Mucosa of gallbladder (tissue), 1 donor: ENCODE data around the gene LRRC3C. TPM values are rescaled to one million over a fixed set of nuclear protein-coding genes. Genes with fewer than 3 reads are reported as not detected.
A peak's percentile ranks its signal among the peaks of the same experiment; 100 is the strongest.

ENCODE experiments used
- DNase-seq: peaks from one replicate; pipeline ENCODE4 v3.0.0-alpha.2; 2020; ENCODE audit warnings: low spot score
- total RNA-seq: library from RNA; stranded (reverse); gene quantifications from one replicate; pipeline ENCODE4 v1.2.1, GENCODE V29; 2021
- donor health status: DM: no; HTN: no; CAD: no.

The LRRC3C gene
- total RNA-seq, 1 donor from 2014 or later, result not detected

DNA sequence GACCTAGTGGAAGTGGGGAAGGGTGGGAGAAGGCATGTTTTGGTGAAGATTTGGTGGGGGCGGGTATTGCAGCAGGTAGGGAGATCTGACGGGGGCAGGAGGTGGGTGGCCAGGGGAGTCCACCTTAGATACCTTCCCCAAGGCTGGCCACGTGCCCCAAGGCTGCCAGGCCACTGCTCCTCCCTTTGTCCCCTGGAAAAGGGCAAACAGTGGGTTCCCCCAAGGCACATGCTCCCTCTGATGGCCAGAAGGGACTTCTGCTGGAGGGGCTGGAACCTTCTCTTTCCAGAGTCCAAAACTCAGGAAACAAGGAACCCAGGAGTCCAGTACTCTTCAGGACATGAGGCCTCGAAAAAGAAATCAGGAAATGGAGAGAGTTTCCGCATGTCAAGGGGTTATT, 46.9 kb downstream of the LRRC3C start:
- no peak for DNase-seq

DNA sequence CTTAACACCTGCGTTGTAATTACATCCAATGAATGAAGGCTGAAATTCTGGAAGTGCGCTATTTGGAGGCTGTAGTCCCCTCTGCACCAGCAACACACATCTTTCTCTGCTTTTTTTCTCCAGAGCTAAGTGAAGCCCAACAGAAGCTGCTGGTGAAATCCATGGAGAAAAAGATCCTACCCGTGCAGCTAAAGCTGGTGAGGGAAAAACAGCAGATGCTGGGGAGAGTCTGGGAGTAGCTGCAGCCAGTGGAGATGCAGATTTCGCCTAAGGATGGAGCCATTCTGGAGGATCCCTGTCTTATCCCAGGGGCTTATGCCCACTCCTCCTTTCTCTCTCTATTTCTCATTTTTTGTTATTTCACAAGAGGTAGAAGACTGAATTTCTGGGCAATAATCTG, 48.3 kb downstream of the LRRC3C start:
- DNase-seq, result no peak

DNA sequence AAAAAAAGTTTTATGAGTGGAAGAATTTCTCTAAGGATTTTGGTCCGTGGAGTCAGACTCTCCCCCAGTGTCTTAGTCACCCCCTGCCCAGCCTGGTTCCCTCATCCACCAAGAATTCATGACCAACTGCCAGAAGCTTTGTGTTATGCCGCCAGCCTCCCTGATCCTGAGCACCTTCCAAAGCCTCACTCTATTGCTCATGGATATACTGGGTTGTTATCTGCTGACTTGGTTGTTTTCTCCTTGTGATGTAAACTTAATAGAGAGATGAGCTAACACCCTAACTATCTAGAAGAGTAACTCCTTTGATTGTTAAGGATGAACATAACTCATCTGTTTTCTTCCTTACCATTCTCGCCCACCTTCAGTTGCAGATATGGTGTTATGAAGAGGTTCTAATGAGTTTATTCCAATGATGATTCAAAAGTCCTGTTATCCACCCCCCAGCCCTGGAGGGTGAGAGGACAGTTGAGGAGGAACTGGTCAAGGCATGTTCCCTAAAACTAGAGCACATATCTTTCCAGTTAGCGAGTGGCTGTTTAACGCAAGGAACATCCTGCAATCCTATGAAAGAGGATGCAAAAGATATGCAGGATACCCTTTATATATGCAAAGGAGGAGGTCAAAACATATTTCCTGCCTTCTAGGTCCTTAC, 51.6 kb downstream of the LRRC3C start:
- DNase-seq, result no peak

DNA sequence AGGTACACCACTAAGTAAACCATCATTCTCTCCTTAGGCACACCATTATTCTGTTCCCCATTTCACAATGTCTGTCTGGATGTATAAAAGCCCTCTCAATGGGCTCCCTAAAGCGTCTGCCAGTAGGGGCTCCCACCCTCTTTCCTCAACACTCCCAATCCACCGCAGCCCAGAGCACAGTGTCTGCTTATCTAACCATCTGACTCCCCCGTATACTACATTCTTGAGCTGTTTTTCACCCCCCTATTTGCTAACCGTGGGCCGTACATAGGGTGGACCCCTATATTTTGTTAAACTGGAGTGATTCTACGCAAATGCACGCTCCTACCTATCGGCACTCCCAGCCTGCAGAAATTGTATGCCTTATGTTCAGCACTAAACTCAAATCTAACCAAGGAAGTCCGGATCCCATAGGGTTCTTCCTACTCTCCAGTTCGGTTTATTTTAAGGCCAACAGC, 52.4 kb downstream of the LRRC3C start:
- no peak for DNase-seq

DNA sequence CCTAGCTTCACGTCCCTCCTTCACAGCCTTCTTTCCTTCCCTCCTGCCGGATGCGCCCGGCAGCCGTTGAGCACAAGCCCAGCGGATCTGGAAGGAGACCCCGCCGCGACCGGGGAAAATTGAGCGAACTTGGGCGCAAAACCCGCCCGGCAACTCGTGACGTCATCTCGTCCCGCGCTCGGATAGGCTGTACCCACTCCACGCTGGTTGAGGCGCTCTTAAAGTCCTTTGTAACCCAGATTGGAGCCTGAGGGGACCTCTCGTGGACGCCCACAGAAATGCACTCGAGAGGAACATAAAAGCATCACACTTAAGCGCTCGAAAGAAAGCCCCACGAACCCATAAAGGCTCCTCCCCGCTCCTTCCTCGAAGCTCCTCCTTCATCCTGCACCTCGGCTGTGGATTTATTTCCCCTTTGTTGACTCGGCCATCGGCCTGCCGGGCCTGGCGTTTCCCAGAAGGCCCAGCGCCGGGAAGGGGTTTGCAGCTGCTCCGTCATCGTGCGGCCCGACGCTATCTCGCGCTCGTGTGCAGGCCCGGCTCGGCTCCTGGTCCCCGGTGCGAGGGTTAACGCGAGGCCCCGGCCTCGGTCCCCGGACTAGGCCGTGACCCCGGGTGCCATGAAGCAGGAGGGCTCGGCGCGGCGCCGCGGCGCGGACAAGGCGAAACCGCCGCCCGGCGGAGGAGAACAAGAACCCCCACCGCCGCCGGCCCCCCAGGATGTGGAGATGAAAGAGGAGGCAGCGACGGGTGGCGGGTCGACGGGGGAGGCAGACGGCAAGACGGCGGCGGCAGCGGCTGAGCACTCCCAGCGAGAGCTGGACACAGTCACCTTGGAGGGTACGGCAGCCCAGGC, 53.0 kb downstream of the LRRC3C start, which contains the start of gene PSMD3:
TSS of gene PSMD3 (plus strand) at position 457 of the 856 bp plus-strand sequence. CDS start at position 621, 164 bp downstream.
- peak; percentile 100 for DNase-seq

DNA sequence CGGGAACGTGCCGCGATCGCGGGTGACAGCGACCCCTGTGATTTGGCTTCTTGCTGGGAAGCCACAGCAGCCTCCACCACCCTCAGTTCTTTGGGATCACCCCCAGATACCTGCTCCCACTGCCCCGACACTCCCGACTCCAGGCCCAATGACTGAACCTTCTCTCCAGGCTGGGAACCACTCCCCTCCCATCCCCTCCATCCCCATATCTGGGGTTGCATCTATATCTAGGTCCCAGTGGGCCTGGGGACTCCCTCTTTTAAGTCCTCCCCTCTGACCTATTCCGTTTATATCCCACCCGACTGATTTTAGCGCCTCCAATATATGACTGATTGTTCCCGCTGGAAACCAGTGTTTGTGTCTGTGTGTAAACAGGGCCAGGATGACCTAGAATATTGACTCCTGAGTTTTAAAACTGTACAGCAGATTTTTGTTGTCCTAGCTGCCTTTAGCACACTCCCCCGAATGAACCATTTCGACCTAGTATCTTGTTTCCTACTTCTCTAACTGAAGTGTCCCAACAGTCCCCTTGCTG, 53.7 kb downstream of the LRRC3C start:
- DNase-seq, result no peak

DNA sequence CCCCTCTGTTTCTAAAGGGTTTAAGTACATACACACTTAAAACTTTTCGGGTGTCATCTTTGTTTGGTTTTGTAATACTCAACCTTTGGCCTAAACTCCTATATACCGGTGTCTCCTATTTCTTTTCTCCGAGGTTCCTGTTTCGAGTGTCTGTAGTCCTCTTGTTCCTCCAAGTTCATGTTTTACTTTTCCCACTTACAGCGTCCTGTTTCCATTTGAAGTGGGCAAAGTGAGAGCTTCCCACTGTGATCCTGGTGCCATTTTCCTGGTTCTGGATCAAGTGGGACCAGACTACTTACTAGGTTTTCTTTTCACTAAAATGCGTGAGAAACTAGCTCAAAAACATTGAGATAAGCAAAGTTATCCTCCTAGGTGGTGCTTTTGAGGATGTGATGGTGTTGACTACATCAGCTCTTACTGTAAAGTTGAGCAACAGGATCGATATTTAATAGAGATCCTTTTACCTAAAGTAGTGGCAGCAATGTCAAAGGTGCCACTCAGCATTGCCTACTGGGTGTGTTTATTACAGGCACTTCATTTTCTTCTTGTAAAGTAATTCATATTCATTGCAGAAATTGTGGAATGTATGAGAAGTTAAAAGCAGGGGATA, 54.3 kb downstream of the LRRC3C start:
- DNase-seq, result no peak

DNA sequence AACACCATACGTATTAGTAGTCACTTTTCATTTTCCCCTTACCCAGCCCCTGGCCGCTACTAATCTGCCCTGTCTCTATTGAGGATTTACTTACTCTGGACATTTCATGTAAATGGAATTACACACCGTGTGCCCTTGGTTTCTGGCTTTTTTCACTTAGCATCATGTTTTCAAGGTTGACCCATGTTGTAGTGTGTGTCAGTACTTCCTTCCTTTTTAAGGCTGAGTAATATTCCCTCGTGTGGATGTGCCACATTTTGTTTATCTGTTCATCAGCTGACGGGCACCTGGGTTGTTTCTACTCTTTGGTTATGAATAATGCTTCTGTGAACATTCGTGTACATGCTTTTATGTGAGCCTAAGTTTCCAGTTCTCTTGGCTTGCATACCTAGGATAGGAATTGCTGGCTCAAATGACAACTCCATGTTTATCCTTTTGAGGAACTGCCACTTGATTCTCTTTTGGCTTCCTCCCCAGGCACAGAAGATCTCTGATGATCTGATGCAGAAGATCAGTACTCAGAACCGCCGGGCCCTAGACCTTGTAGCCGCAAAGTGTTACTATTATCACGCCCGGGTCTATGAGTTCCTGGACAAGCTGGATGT, 60.8 kb downstream of the LRRC3C start:
- DNase-seq, result no peak

DNA sequence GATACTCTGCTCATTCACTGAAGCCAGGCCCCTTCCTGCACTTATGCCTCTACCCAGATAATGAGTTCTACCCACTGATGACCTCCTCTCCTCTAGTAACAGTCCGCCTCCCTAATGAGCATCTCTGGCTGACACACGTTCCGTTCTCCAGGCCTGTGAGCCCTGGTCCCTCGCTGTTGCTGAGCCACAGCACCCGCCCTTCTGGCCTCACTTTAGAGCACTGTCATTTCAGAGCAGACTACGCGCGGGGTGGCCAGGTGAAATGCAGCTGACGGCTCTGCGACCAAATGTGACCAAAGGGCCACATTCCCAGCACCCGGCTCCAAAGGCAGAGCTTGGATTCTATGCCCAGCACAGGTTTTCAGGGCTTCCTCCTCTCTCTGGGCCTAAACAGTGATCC, 66.9 kb downstream of the LRRC3C start:
- no peak for DNase-seq

Other genes starting within 250 kb of the LRRC3C start
- gene PGAP3, start 239.7 kb upstream of the LRRC3C start, total RNA-seq, result 54.2 TPM
- 202 TPM for gene ERBB2, start 227.7 kb upstream of the LRRC3C start, total RNA-seq
- 66.1 TPM for gene MIEN1, start 197.2 kb upstream of the LRRC3C start, total RNA-seq
- 92.8 TPM for gene GRB7, start 189.8 kb upstream of the LRRC3C start, total RNA-seq
- 5.8 TPM for gene IKZF3, start 63.4 kb upstream of the LRRC3C start, total RNA-seq
- gene ZPBP2, start 59.5 kb upstream of the LRRC3C start, total RNA-seq, result not detected
- 26.9 TPM for gene GSDMB, start 9.1 kb upstream of the LRRC3C start, total RNA-seq
- 73.6 TPM for gene ORMDL3, start 131 bp upstream of the LRRC3C start, total RNA-seq
- not detected for gene GSDMA, start 35.3 kb downstream of the LRRC3C start, total RNA-seq
- gene PSMD3, start 53.1 kb downstream of the LRRC3C start, total RNA-seq, result 69.5 TPM
- not detected for gene CSF3, start 87.7 kb downstream of the LRRC3C start, total RNA-seq
- 74.2 TPM for gene MED24, start 126.7 kb downstream of the LRRC3C start, total RNA-seq
- gene THRA, start 135.2 kb downstream of the LRRC3C start, total RNA-seq, result 78.7 TPM
- gene NR1D1, start 172.9 kb downstream of the LRRC3C start, total RNA-seq, result 34.7 TPM
- gene MSL1, start 194.2 kb downstream of the LRRC3C start, total RNA-seq, result 90.9 TPM
- 78.5 TPM for gene CASC3, start 212.8 kb downstream of the LRRC3C start, total RNA-seq
- gene RAPGEFL1, start 249.7 kb downstream of the LRRC3C start, total RNA-seq, result 77.2 TPM